Retinal pigment epithelial cell (primary cell): ENCODE results near the gene ADORA1.

Source experiments
- DNase-seq: peaks from one replicate; pipeline ENCODE4 v3.0.0-alpha.2; 2010; ENCODE audit warnings: low read depth
- H3K4me3 ChIP-seq: 2 replicates; pipeline ENCODE4 v1.5.1; 2011; ENCODE audit warnings: mild to moderate bottlenecking, low read length, control low read depth, moderate library complexity
- CTCF ChIP-seq: conservative IDR thresholded peaks from 2 replicates; pipeline ENCODE4 v1.5.1; 2011; ENCODE audit warnings: low read depth, low read length, control low read depth, inconsistent platforms

ADORA1 gene

GRCh38 chr1:203082571-203083462 lies 44.7 kb upstream of the ADORA1 start:
- DNase-seq = no peak
- TF ChIP-seq CTCF = no peak
- H3K4me3 ChIP-seq = no peak overlapping the region

GRCh38 chr1:203083463-203083921 lies 44.0 kb upstream of the ADORA1 start:
- DNase-seq = no peak
- no peak for TF ChIP-seq CTCF
- no peak overlapping the region for H3K4me3 ChIP-seq

GRCh38 chr1:203084588-203085527 lies 42.7 kb upstream of the ADORA1 start:
- H3K4me3 ChIP-seq = no peak overlapping the region
- TF ChIP-seq CTCF = peak; percentile 47
- no peak for DNase-seq

GRCh38 chr1:203085528-203086406 lies 41.8 kb upstream of the ADORA1 start, which contains the start of gene MYOG:
Gene MYOG (minus strand): TSS chr1:203086012. CDS start chr1:203085961, 51 bp downstream.
- no peak for DNase-seq
- no peak within 1 kb of the TSS for H3K4me3 ChIP-seq
- no peak for TF ChIP-seq CTCF

DNA sequence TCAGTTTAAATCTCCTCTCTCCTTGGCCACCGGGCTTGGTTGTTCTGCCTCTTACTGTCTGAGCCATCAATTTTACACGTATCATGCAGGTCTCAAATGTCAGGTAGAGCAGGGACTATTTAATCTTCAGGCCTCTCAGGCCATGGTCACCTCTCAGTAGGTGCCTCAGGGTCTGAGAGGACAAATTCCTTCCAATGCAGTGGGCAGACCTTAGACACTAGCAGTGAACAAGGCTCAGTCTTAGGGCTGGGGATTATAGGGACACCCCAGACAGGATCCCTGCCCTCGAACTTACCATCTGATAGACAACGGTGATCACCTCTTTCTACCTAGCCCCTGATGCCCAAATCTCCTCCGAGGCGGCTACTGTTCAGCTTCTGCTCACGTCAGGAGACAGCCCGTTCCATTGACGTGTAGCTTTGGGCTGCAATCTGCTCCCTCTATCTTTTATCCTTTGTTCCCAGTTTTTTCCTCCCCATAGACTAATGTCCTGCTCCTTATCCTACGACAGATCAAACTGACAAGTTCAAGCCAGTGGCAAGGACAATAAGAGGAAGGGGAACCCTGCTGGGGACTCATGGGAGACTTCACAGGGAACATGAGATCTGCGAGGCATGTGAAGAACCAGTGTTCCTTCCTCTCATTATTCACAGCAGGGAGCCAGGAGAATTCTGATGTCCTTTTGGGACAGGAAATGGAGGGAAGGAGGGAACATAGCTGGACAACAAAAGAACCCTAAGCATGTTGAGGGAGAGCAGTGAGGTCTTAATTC lies 40.3 kb upstream of the ADORA1 start:
- TF ChIP-seq CTCF = no peak
- H3K4me3 ChIP-seq = no peak overlapping the region
- DNase-seq = no peak

DNA sequence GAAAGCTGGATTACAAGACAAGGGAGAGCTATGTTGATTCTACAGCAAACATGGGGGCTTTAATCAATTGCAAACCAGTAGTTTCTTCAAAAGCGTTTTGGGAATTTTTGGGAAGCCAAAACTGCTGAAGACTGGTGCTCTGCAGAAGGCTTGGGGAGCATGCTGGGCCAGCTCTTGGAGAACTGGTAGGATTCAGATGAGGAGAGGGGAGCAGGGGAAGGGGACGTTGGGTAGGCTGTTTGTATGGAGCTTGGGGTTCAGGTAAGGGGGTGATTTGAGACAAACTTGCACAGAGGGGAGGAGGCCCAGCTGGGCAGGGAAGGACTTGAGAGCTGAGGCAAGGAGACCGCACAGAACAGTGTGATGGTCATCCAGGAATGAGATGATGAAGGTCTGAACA lies 39.1 kb upstream of the ADORA1 start:
- no peak overlapping the region for H3K4me3 ChIP-seq
- no peak for TF ChIP-seq CTCF
- DNase-seq = no peak
